Skeletal muscle cell (primary cell): Measurements from ENCODE around the gene KCNAB3.
A peak's percentile ranks its signal among the peaks of the same experiment; 100 is the strongest.

Source experiments
- DNase-seq: peaks from one replicate; pipeline ENCODE4 v3.0.0-alpha.2; 2010; ENCODE audit warnings: low read depth
- H3K4me3 ChIP-seq: 2 replicates; pipeline ENCODE4 v1.5.1; 2011; ENCODE audit warnings: low read depth, mild to moderate bottlenecking, control low read depth, low read length, moderate library complexity

The KCNAB3 gene

GRCh38 chr17:7883781-7884386 lies 45.8 kb downstream of the KCNAB3 start:
- no peak for DNase-seq
- H3K4me3 ChIP-seq: peak overlapping the region; percentile 66

- DNase-seq: no peak
- H3K4me3 ChIP-seq: no peak overlapping the region
Measured at GRCh38 chr17:7882629-7883028, 47.0 kb downstream of the KCNAB3 start.

- DNase-seq: no peak
- no peak overlapping the region for H3K4me3 ChIP-seq
Measured at GRCh38 chr17:7882068-7882467, 47.6 kb downstream of the KCNAB3 start.

GRCh38 chr17:7881276-7882054 lies 48.2 kb downstream of the KCNAB3 start:
- no peak overlapping the region for H3K4me3 ChIP-seq
- no peak for DNase-seq

- no peak overlapping the region for H3K4me3 ChIP-seq
- no peak for DNase-seq
Measured at GRCh38 chr17:7880076-7880868, 49.4 kb downstream of the KCNAB3 start.

GRCh38 chr17:7878234-7878633 lies 51.4 kb downstream of the KCNAB3 start:
- no peak overlapping the region for H3K4me3 ChIP-seq
- no peak for DNase-seq

GRCh38 chr17:7875804-7876370 lies 53.8 kb downstream of the KCNAB3 start:
- no peak for DNase-seq
- H3K4me3 ChIP-seq: no peak overlapping the region

- DNase-seq: no peak
- no peak overlapping the region for H3K4me3 ChIP-seq
Measured at GRCh38 chr17:7873051-7873450, 56.6 kb downstream of the KCNAB3 start.
